AG04450 (cell line): ENCODE data around the gene CCDC93. TPM values are rescaled to one million over a fixed set of nuclear protein-coding genes. Genes with fewer than 3 reads are reported as not detected.
A peak's percentile ranks its signal among the peaks of the same experiment; 100 is the strongest.

ENCODE experiments used
- CTCF ChIA-PET: fragments of 300-600, 350-600 bp; formaldehyde crosslinking; extraction: SDS; loops from one replicate; lab custom pipeline; 2022; ENCODE audit warnings: antibody characterized with exemption, inconsistent platforms; lab: Charles Lee
- POLR2A ChIA-PET: fragments of 350-600 bp; formaldehyde crosslinking; extraction: SDS; loops from one replicate; lab custom pipeline; 2021; ENCODE audit warnings: antibody characterized with exemption, inconsistent platforms; lab: Yijun Ruan, JAX
- DNase-seq: peaks from one replicate; pipeline ENCODE4 v3.0.0-alpha.2; 2011; ENCODE audit warnings: low read depth, low spot score
- H3K27ac ChIP-seq: one replicate; pipeline ENCODE4 v1.5.1; 2012; ENCODE audit warnings: low read depth, low read length, control low read depth
- H3K27me3 ChIP-seq: one replicate; pipeline ENCODE4 v1.6.0; 2012; ENCODE audit warnings: low read length; ENCODE audit not compliant: control insufficient read depth, insufficient read depth
- H3K4me3 ChIP-seq: 2 replicates; pipeline ENCODE4 v1.5.1; 2011; ENCODE audit warnings: mild to moderate bottlenecking, low read depth, low read length, control low read depth
- H3K9me3 ChIP-seq: 2 replicates; pipeline ENCODE4 v1.5.1; 2012; ENCODE audit warnings: low read length; ENCODE audit not compliant: control insufficient read depth, insufficient read depth
- CTCF ChIP-seq: IDR thresholded peaks from 2 replicates; pipeline ENCODE4 v1.5.1; 2011; ENCODE audit warnings: low read depth, low read length, control low read depth, inconsistent platforms
- polyA plus RNA-seq: library from polyadenylated mRNA; depleted of rRNA; stranded (reverse); fragments of >200 nt; gene quantifications from 2 replicates; pipeline ENCODE4 v1.2.3, GENCODE V29; 2011

Gene CCDC93
- polyA plus RNA-seq, 1 experiment, result 19.9 TPM

GRCh38 chr2:117948615-117949014 is 65.3 kb downstream of the CCDC93 start:
- Histone ChIP-seq H3K27me3 (no peaks in the 10 kb centered on the region), H3K9me3 (no peaks in the 10 kb centered on the region), H3K27ac (no peak overlapping the region), H3K4me3 (no peak overlapping the region)
- ChIA-PET CTCF (interaction anchor here (1.3 to 1.4 kb wide), 2 partner anchors 10 to 55 kb away, joined by 3 to 10 read pairs; no protein-coding TSS in a partner anchor), POLR2A (no interaction called here)
- DNase-seq, result no peak
- no peak for TF ChIP-seq CTCF

- H3K4me3 ChIP-seq, result no peak overlapping the region
- no peak overlapping the region for H3K27ac ChIP-seq
- CTCF ChIA-PET, result interaction anchor here (4.0 to 4.8 kb wide), 2 partner anchors 58 to 131 kb away, joined by 18 to 40 read pairs; partner anchors contain the start of gene DDX18
- POLR2A ChIA-PET, result interaction anchor here (0.6 kb wide), 1 partner anchor 88 kb away, joined by 4 read pairs; no protein-coding TSS in a partner anchor
- H3K9me3 ChIP-seq, result no peaks in the 10 kb centered on the region
- TF ChIP-seq CTCF, result no peak
- no peak for DNase-seq
- H3K27me3 ChIP-seq, result no peaks in the 10 kb centered on the region
Observed at GRCh38 chr2:117945296-117945695, 68.6 kb downstream of the CCDC93 start.

- Histone ChIP-seq H3K9me3 (no peaks in the 10 kb centered on the region), H3K27me3 (no peaks in the 10 kb centered on the region), H3K4me3 (no peak overlapping the region), H3K27ac (no peak overlapping the region)
- no peak for DNase-seq
- no peak for TF ChIP-seq CTCF
- ChIA-PET CTCF (interaction anchor here (4.0 to 4.8 kb wide), 2 partner anchors 58 to 130 kb away, joined by 18 to 40 read pairs; partner anchors contain the start of gene DDX18), POLR2A (no interaction called here)
Observed at GRCh38 chr2:117944816-117945215, 69.1 kb downstream of the CCDC93 start.

GRCh38 chr2:117943013-117943672 is 70.7 kb downstream of the CCDC93 start:
- Histone ChIP-seq H3K27ac (peak overlapping the region; percentile 39), H3K27me3 (no peaks in the 10 kb centered on the region), H3K4me3 (no peak overlapping the region), H3K9me3 (no peaks in the 10 kb centered on the region)
- ChIA-PET POLR2A (interaction anchor here (0.6 to 1.8 kb wide), 4 partner anchors 37 to 112 kb away, joined by 3 to 4 read pairs (median 4); no protein-coding TSS in a partner anchor), CTCF (interaction anchor here (1.1 to 4.8 kb wide), 3 partner anchors 60 to 129 kb away, joined by 3 to 40 read pairs (median 10); partner anchors contain the start of gene DDX18)
- DNase-seq, result peak; percentile 45
- TF ChIP-seq CTCF, result no peak

GRCh38 chr2:117942551-117942950 is 71.3 kb downstream of the CCDC93 start:
- Histone ChIP-seq H3K9me3 (no peaks in the 10 kb centered on the region), H3K27ac (no peak overlapping the region), H3K27me3 (no peaks in the 10 kb centered on the region), H3K4me3 (no peak overlapping the region)
- TF ChIP-seq CTCF, result no peak
- no peak for DNase-seq
- CTCF ChIA-PET, result interaction anchor here (2.1 to 4.8 kb wide), 2 partner anchors 60 to 128 kb away, joined by 10 to 40 read pairs; partner anchors contain the start of gene DDX18
- POLR2A ChIA-PET, result interaction anchor here (1.0 to 1.8 kb wide), 2 partner anchors 61 to 86 kb away, joined by 4 read pairs; no protein-coding TSS in a partner anchor
